Gastrocnemius medialis (tissue), 4 donors: ENCODE results near the gene FRMPD4.

Experiments
- CTCF ChIP-seq, 5 experiments: fragments of 450-650 bp in 3 of 5; fragments of 200-600 bp in 2 of 5; sonication (generic) in 2 of 5; IDR thresholded peaks in 4 of 5; conservative IDR thresholded peaks in 1 of 5; 1 replicate in 4 of 5; 2 replicates in 1 of 5; pipeline ENCODE4 v1.5.1; 2016 to 2019; ENCODE audit warnings: antibody characterized with exemption in 5 of 5, mild to moderate bottlenecking in 3 of 5, moderate library complexity in 3 of 5
- POLR2A ChIP-seq, 2 donors: fragments of 450-650 bp; IDR thresholded peaks; one replicate each; pipeline ENCODE4 v1.6.1; 2017; ENCODE audit warnings: antibody characterized with exemption in 2 of 2, mild to moderate bottlenecking in 2 of 2, moderate library complexity in 2 of 2

- no peak for TF ChIP-seq CTCF (IDR thresholded peaks at IDR 0.05 in 4 of 5, conservative IDR thresholded peaks at IDR 0.05 in 1 of 5)
- TF ChIP-seq POLR2A (IDR thresholded peaks at IDR 0.05) = no peak
These were observed 535.2 kb downstream of the FRMPD4 start for GRCh38 chrX:12673487-12673886.
